Thoracic aorta (tissue), 2 donors: Measurements from ENCODE around the gene FTL. TPM values are rescaled to one million over a fixed set of nuclear protein-coding genes. Genes with fewer than 3 reads are reported as not detected.

Experiments
- ATAC-seq: fragments of 150-250 bp; one replicate; pipeline ENCODE4 v1.8.0; 2017; ENCODE audit warnings: low read depth; ENCODE audit not compliant: insufficient number of reproducible peaks, low FRiP score
- DNase-seq: peaks from one replicate; pipeline ENCODE4 v3.0.0-alpha.2; 2020; ENCODE audit warnings: low spot score
- H3K27ac ChIP-seq, 2 donors: fragments of 200-600 bp; sonication (generic); 1 replicate in 1 of 2; 2 replicates in 1 of 2; pipeline ENCODE4 v1.5.1; 2016; ENCODE audit warnings: mild to moderate bottlenecking in 2 of 2, moderate library complexity in 2 of 2
- H3K27me3 ChIP-seq: fragments of 200-600 bp; sonication (generic); replicated peaks from 2 replicates; pipeline ENCODE4 v1.6.0; 2016; ENCODE audit warnings: mild to moderate bottlenecking; ENCODE audit not compliant: insufficient read depth
- H3K36me3 ChIP-seq: fragments of 200-600 bp; sonication (generic); one replicate; pipeline ENCODE4 v1.5.1; 2016
- H3K4me1 ChIP-seq, 2 donors: fragments of 200-600 bp; sonication (generic); 1 replicate in 1 of 2; 2 replicates in 1 of 2; pipeline versions ENCODE4 v1.5.1 to v1.6.0; 2016; ENCODE audit warnings: low read depth in 2 of 2, mild to moderate bottlenecking in 1 of 2; ENCODE audit not compliant: control insufficient read depth in 1 of 2
- H3K4me3 ChIP-seq: fragments of 200-600 bp; sonication (generic); 2 replicates; pipeline ENCODE4 v1.5.1; 2016; ENCODE audit warnings: mild to moderate bottlenecking
- H3K9me3 ChIP-seq: fragments of 200-600 bp; sonication (generic); 2 replicates; pipeline ENCODE4 v1.5.1; 2016
- total RNA-seq, 2 donors: library from RNA; depleted of rRNA; stranded (reverse); fragments of >200 nt; gene quantifications; one replicate each; pipeline versions ENCODE4 v1.1.0 to v1.2.3, GENCODE V29; 2016
- TF ChIP-seq, protein P1 (sequence below): fragments of 200-600 bp; sonication (generic); IDR thresholded peaks from one replicate; pipeline ENCODE4 v1.5.1; 2019; ENCODE audit warnings: antibody characterized with exemption

The FTL gene
- total RNA-seq, 2 donors from 2014 or later = 3,403 to 7,108 TPM

- no peak overlapping the region for H3K4me3 ChIP-seq
- TF ChIP-seq, protein P1, sequence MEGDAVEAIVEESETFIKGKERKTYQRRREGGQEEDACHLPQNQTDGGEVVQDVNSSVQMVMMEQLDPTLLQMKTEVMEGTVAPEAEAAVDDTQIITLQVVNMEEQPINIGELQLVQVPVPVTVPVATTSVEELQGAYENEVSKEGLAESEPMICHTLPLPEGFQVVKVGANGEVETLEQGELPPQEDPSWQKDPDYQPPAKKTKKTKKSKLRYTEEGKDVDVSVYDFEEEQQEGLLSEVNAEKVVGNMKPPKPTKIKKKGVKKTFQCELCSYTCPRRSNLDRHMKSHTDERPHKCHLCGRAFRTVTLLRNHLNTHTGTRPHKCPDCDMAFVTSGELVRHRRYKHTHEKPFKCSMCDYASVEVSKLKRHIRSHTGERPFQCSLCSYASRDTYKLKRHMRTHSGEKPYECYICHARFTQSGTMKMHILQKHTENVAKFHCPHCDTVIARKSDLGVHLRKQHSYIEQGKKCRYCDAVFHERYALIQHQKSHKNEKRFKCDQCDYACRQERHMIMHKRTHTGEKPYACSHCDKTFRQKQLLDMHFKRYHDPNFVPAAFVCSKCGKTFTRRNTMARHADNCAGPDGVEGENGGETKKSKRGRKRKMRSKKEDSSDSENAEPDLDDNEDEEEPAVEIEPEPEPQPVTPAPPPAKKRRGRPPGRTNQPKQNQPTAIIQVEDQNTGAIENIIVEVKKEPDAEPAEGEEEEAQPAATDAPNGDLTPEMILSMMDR = no peak
- H3K27ac ChIP-seq = peak overlapping the region; percentile 26 to 45
- peaks cover 43% of the 10 kb centered on the region for H3K36me3 ChIP-seq
- DNase-seq (no peak), ATAC-seq (no peak)
- no peaks in the 10 kb centered on the region for H3K27me3 ChIP-seq
- H3K9me3 ChIP-seq = no peaks in the 10 kb centered on the region
- H3K4me1 ChIP-seq = peaks cover 19 to 35% of the 10 kb centered on the region in 2 donors
Observed at GRCh38 chr19:48989701-48990291, 24.7 kb downstream of the FTL start.

- TF ChIP-seq, protein P1 = no peak
- H3K36me3 ChIP-seq = peaks cover 37% of the 10 kb centered on the region
- peak overlapping the region in 1 of 2 donors; percentile 26 for H3K27ac ChIP-seq
- ATAC-seq = no peak
- no peak overlapping the region for H3K4me3 ChIP-seq
- no peaks in the 10 kb centered on the region for H3K9me3 ChIP-seq
- peaks cover 20 to 41% of the 10 kb centered on the region in 2 donors for H3K4me1 ChIP-seq
- H3K27me3 ChIP-seq = no peaks in the 10 kb centered on the region
- no peak for DNase-seq
Observed at GRCh38 chr19:48990400-48990799, 25.3 kb downstream of the FTL start.

DNA sequence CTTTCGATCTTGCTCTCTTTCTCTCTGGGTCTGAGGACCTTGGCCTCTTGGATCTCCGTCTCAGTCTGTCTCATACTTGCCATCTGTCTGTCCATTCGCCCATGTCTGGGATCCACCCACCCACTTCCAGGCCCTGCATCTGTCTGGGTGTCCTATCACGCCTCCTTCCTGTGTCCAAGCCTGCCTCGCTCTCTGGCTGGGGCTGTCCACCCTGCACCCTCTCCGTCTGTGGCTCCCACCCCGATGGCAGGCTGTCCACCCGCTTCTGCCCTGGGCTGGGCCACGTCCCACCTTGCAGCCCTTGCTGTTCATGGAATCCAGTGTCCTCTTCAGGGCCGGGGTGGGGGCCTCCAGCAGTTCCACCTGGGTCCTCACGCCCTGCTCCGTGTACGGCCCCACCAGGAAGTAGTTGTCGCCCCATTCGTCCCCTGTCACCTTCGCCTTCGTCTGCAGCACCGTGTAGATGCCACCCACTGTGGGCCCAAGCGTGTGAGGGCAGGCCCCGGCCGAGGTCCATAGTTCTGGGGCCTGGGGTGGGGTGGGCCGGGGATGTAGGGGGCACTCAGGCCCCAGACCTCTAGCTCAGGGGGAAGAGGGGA is 26.0 kb downstream of the FTL start:
- TF ChIP-seq, protein P1 = no peak
- Histone ChIP-seq H3K9me3 (no peaks in the 10 kb centered on the region), H3K4me1 (peaks cover 20 to 42% of the 10 kb centered on the region in 2 donors), H3K4me3 (peak overlapping the region; percentile 100), H3K27me3 (no peaks in the 10 kb centered on the region), H3K27ac (peak overlapping the region in 1 of 2 donors; percentile 100), H3K36me3 (peaks cover 30% of the 10 kb centered on the region)
- DNase-seq (no peak), ATAC-seq (no peak)

DNA sequence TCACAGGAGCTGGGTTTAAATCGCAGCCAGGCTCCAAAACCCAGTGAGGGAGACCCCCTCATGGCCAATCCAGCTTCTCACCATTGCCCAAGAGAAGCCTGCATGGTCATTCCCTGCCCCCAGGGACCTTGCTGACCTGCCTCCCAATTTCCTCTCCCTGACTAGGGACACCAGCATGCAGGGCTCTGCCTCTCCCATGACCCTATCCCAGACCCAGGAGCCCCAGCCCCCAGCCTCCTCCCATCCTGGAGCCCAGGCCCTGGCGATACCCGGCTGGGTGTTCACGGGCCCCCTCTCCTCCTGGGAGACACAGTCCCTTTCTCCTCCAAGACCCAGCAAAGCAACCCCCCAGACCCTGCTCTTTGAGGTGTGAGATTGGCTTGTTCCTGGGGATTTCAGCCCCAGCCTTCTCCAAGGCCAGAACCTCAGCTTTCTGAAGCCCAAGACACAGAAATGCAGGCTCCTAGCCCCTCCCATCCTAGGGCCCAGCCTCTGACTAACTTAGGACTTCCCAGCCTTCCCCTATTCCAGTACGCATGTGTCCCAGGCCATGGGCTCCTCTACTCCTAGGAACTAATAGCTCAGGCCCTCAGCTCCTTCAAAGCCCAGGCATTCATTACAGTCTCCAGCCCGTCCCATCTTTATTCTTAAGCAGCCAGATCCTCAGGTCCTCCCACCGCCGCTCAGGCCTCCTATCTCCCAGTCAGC is 26.9 kb downstream of the FTL start:
- no peaks in the 10 kb centered on the region for H3K27me3 ChIP-seq
- peak overlapping the region; percentile 98 to 100 for H3K27ac ChIP-seq
- peak; percentile 68 for DNase-seq
- peak; percentile 39 for ATAC-seq
- H3K4me1 ChIP-seq = peaks cover 20 to 42% of the 10 kb centered on the region in 2 donors
- TF ChIP-seq, protein P1 = no peak
- peak overlapping the region; percentile 100 for H3K4me3 ChIP-seq
- no peaks in the 10 kb centered on the region for H3K9me3 ChIP-seq
- H3K36me3 ChIP-seq = peaks cover 22% of the 10 kb centered on the region

- H3K9me3 ChIP-seq = no peaks in the 10 kb centered on the region
- DNase-seq (no peak), ATAC-seq (no peak)
- peak overlapping the region; percentile 98 to 100 for H3K27ac ChIP-seq
- peaks cover 18% of the 10 kb centered on the region for H3K36me3 ChIP-seq
- no peaks in the 10 kb centered on the region for H3K27me3 ChIP-seq
- peak overlapping the region; percentile 100 for H3K4me3 ChIP-seq
- H3K4me1 ChIP-seq = peaks cover 20 to 42% of the 10 kb centered on the region in 2 donors
- TF ChIP-seq, protein P1 = no peak
Observed at GRCh38 chr19:48992581-48993174, 27.6 kb downstream of the FTL start.
